IMR-90 (cell line): ENCODE results near the gene CNTNAP1. TPM values are rescaled to one million over a fixed set of nuclear protein-coding genes. Genes with fewer than 3 reads are reported as not detected.

Experiments
- ATAC-seq: fragments of 200-7000 bp; cut with Tn5 transposase; 2 replicates; pipeline ENCODE4 v1.9.1; 2020; ENCODE audit warnings: low read depth, mild to moderate bottlenecking, moderate library complexity
- BruUV-seq: library from RNA; stranded (reverse); fragments of 400-500 nt; replicated peaks from 2 replicates; lab custom pipeline; 2021; lab: Mats Ljungman, UMichigan
- CTCF ChIA-PET: fragments of 300-600 bp; formaldehyde crosslinking; extraction: SDS; loops from one replicate; lab custom pipeline; 2021; ENCODE audit warnings: antibody characterized with exemption; lab: Yijun Ruan, JAX
- POLR2A ChIA-PET: fragments of 300-600 bp; sonication (Branson Sonifier 250); formaldehyde crosslinking; loops from one replicate; lab custom pipeline; 2022; ENCODE audit warnings: antibody characterized with exemption; ENCODE audit not compliant: unreplicated experiment; lab: Charles Lee
- DNase-seq: peaks from one replicate; pipeline ENCODE4 v3.0.0; 2013
- H2AFZ ChIP-seq: replicated peaks from 2 replicates; pipeline ENCODE3; 2013; ENCODE audit warnings: low read length, mild to moderate bottlenecking; ENCODE audit not compliant: poor library complexity
- H2AK5ac ChIP-seq: 2 replicates; pipeline ENCODE4 v1.6.1; 2013; ENCODE audit warnings: low read depth, low read length, inconsistent platforms
- H2AK9ac ChIP-seq: replicated peaks from 2 replicates; pipeline ENCODE3; 2013; ENCODE audit warnings: mild to moderate bottlenecking, low read depth, low read length, moderate library complexity; ENCODE audit not compliant: poor library complexity
- H2BK120ac ChIP-seq: 2 replicates; pipeline ENCODE4 v1.6.1; 2013; ENCODE audit warnings: low read depth, low read length, inconsistent platforms
- H2BK15ac ChIP-seq: 3 replicates; pipeline ENCODE4 v1.6.1; 2013; ENCODE audit warnings: low read depth, low read length, inconsistent platforms
- H2BK20ac ChIP-seq: 2 replicates; pipeline ENCODE4 v1.6.1; 2013; ENCODE audit warnings: low read depth, mild to moderate bottlenecking, inconsistent platforms, low read length, moderate library complexity
- H2BK5ac ChIP-seq: 2 replicates; pipeline ENCODE4 v1.6.1; 2013; ENCODE audit warnings: mild to moderate bottlenecking, low read depth, low read length, inconsistent platforms; ENCODE audit not compliant: poor library complexity, severe bottlenecking
- H3K14ac ChIP-seq: replicated peaks from 2 replicates; pipeline ENCODE4 v1.6.1; 2013; ENCODE audit warnings: low read depth, low read length, inconsistent platforms
- H3K18ac ChIP-seq: 2 replicates; pipeline ENCODE4 v1.6.1; 2013; ENCODE audit warnings: low read depth, low read length, control low read depth
- H3K23ac ChIP-seq: 2 replicates; pipeline ENCODE4 v1.6.1; 2013; ENCODE audit warnings: low read depth, low read length, inconsistent platforms
- H3K27ac ChIP-seq: 2 replicates; pipeline ENCODE4 v1.5.1; 2013; ENCODE audit warnings: mild to moderate bottlenecking, control low read depth, low read length; ENCODE audit not compliant: insufficient read depth
- H3K27me3 ChIP-seq: 2 replicates; pipeline ENCODE4 v1.6.1; 2013; ENCODE audit warnings: low read length; ENCODE audit not compliant: control insufficient read depth, insufficient read depth
- H3K36me3 ChIP-seq: 2 replicates; pipeline ENCODE4 v1.6.1; 2013; ENCODE audit warnings: low read length, mixed read lengths; ENCODE audit not compliant: control insufficient read depth, insufficient read depth
- H3K4ac ChIP-seq: 2 replicates; pipeline ENCODE4 v1.6.1; 2013; ENCODE audit warnings: low read depth, low read length, inconsistent platforms
- H3K4me1 ChIP-seq: 2 replicates; pipeline ENCODE4 v1.6.1; 2013; ENCODE audit warnings: low read length, mixed read lengths; ENCODE audit not compliant: control insufficient read depth, insufficient read depth
- H3K4me2 ChIP-seq: 2 replicates; pipeline ENCODE4 v1.6.1; 2013; ENCODE audit warnings: low read depth, mild to moderate bottlenecking, control low read depth, low read length, moderate library complexity
- H3K4me3 ChIP-seq: 2 replicates; pipeline ENCODE4 v1.5.1; 2013; ENCODE audit warnings: low read depth, mild to moderate bottlenecking, control low read depth, low read length, moderate library complexity; ENCODE audit not compliant: insufficient read depth
- H3K56ac ChIP-seq: 2 replicates; pipeline ENCODE4 v1.6.1; 2013; ENCODE audit warnings: low read length, inconsistent platforms; ENCODE audit not compliant: insufficient read depth; ENCODE audit errors: extremely low read depth
- H3K79me1 ChIP-seq, 2 experiments: 2 replicates each; pipeline ENCODE4 v1.6.1; 2013; ENCODE audit warnings: low read length in 2 of 2, inconsistent platforms in 1 of 2, low read depth in 1 of 2
- H3K9ac ChIP-seq: 2 replicates; pipeline ENCODE4 v1.6.1; 2013; ENCODE audit warnings: low read depth, low read length, control low read depth
- H3K9me1 ChIP-seq: 2 replicates; pipeline ENCODE4 v1.6.1; 2013; ENCODE audit warnings: low read length, inconsistent platforms; ENCODE audit not compliant: insufficient read depth
- H3K9me3 ChIP-seq: 2 replicates; pipeline ENCODE4 v1.6.1; 2013; ENCODE audit warnings: low read length; ENCODE audit not compliant: control insufficient read depth, insufficient read depth
- H4K20me1 ChIP-seq: 2 replicates; pipeline ENCODE4 v1.6.1; 2013; ENCODE audit warnings: low read length, inconsistent platforms; ENCODE audit not compliant: insufficient read depth
- H4K5ac ChIP-seq: 2 replicates; pipeline ENCODE4 v1.6.1; 2013; ENCODE audit warnings: mild to moderate bottlenecking, low read depth, low read length, control low read depth
- H4K8ac ChIP-seq, 2 experiments: 2 replicates each; pipeline ENCODE4 v1.6.1; 2013; ENCODE audit warnings: low read depth in 2 of 2, low read length in 2 of 2, control low read depth in 1 of 2, inconsistent platforms in 1 of 2
- H4K91ac ChIP-seq: 2 replicates; pipeline ENCODE4 v1.6.1; 2013; ENCODE audit warnings: low read depth, low read length, inconsistent platforms; ENCODE audit not compliant: insufficient read depth
- CEBPB ChIP-seq: IDR thresholded peaks from 2 replicates; pipeline ENCODE4 v1.6.1; 2012; ENCODE audit warnings: low read depth, low read length, improper control_type of control experiment
- CHD1 ChIP-seq: IDR thresholded peaks from 2 replicates; pipeline ENCODE4 v1.6.1; 2012; ENCODE audit warnings: low read depth, low read length, improper control_type of control experiment
- MAZ ChIP-seq: IDR thresholded peaks from 2 replicates; pipeline ENCODE4 v1.6.1; 2012; ENCODE audit warnings: low read depth, mild to moderate bottlenecking, low read length, improper control_type of control experiment, moderate library complexity, borderline replicate concordance
- NFE2L2 ChIP-seq: fragments of 150-350 bp; IDR thresholded peaks from 2 replicates; pipeline ENCODE4 v1.6.1; 2016; ENCODE audit warnings: low read depth, mild to moderate bottlenecking, low read length
- RFX5 ChIP-seq: IDR thresholded peaks from 2 replicates; pipeline ENCODE4 v1.8.0; 2012; ENCODE audit warnings: low read depth, mild to moderate bottlenecking, low read length, moderate library complexity
- USF2 ChIP-seq: fragments of 150-350 bp; IDR thresholded peaks from 2 replicates; pipeline ENCODE4 v1.6.1; 2017; ENCODE audit warnings: mild to moderate bottlenecking, antibody characterized with exemption, low read length, low read depth
- WGBS, 2 experiments: methylation state at CpG; one replicate each; pipeline versions ENCODE4 v1.1.5 to v1.1.7; 2013; ENCODE audit warnings: missing lambda C conversion rate in 2 of 2; ENCODE audit not compliant: insufficient read length in 1 of 2; ENCODE audit errors: extremely low coverage in 2 of 2; 5-methylcytosine and 5-hydroxymethylcytosine counted together
- dilution Hi-C: fragments of 300-500 bp; cut with HindIII; formaldehyde crosslinking; loops from one replicate; pipeline ENCODE4 v1.14.3; 2018; ENCODE audit warnings: low sequenced_read_pairs; ENCODE audit not compliant: unreplicated experiment
- in situ Hi-C: fragments of 300-500 bp; cut with MboI; formaldehyde crosslinking; loops from 3 replicates; pipeline ENCODE4 v1.14.3; 2019; ENCODE audit warnings: low sequenced_read_pairs, inconsistent platforms, mixed read lengths
- intact Hi-C: fragments of 100-400 bp; cut with micrococcal nuclease; formaldehyde crosslinking; loops from 2 replicates; pipeline ENCODE4 v1.10.0; 2022
- polyA plus RNA-seq, 3 experiments: library from polyadenylated mRNA; depleted of rRNA; stranded (reverse); fragments of >200 nt; gene quantifications; 2 replicates each; pipeline ENCODE4 v1.2.3, GENCODE V29; 2012; ENCODE audit warnings: low replicate concordance in 1 of 3
- total RNA-seq: library from RNA; depleted of rRNA; stranded (reverse); fragments of >200 nt; gene quantifications from 2 replicates; pipeline ENCODE4 v1.2.3, GENCODE V29; 2012

The CNTNAP1 gene
- total and polyA plus RNA-seq, 2 of the 4 experiments (the other 2 are of a cell fraction) = 12.2 to 72.2 TPM

- dilution Hi-C loops (no loop called here), in situ Hi-C loops (no loop called here), intact Hi-C loops (no loop called here)
- no peaks in the 10 kb centered on the region for H3K9me3 ChIP-seq
- no peaks in the 10 kb centered on the region for H3K79me1 ChIP-seq
- no peak for DNase-seq
- POLR2A ChIA-PET = no interaction called here
- H2BK5ac ChIP-seq = no peak overlapping the region
- no peak overlapping the region for H3K14ac ChIP-seq
- TF ChIP-seq NFE2L2 = no peak
- no peak for TF ChIP-seq RFX5
- no peak for TF ChIP-seq MAZ
- no peak for TF ChIP-seq CHD1
- no peak for TF ChIP-seq USF2
- no peak for TF ChIP-seq CEBPB
- H3K27me3 ChIP-seq = no peaks in the 10 kb centered on the region
- BruUV-seq = no TSS peak
- no peak overlapping the region for H3K4me3 ChIP-seq
- H3K27ac ChIP-seq = no peak overlapping the region
- no peak for ATAC-seq
- no peak overlapping the region for H3K18ac ChIP-seq
- no peak overlapping the region for H2BK120ac ChIP-seq
- H3K4ac ChIP-seq = no peak overlapping the region
- no peak overlapping the region for H3K4me2 ChIP-seq
- no peak overlapping the region for H2BK20ac ChIP-seq
- peaks cover 3% of the 10 kb centered on the region; the same call in 1 of the 2 replicates for H3K4me1 ChIP-seq
- no peak overlapping the region for H3K23ac ChIP-seq
- CTCF ChIA-PET = no interaction called here
- H3K9ac ChIP-seq = no peak overlapping the region
- no peaks in the 10 kb centered on the region; the same call in 1 of the 2 replicates for H4K20me1 ChIP-seq
- H4K8ac ChIP-seq = no peak overlapping the region
- no peak overlapping the region for H3K56ac ChIP-seq
- peaks cover 53% of the 10 kb centered on the region for H3K36me3 ChIP-seq
- no peak overlapping the region for H4K5ac ChIP-seq
- H4K91ac ChIP-seq = no peak overlapping the region
- 80% methylated on average over 1 of the region's 10 CpGs; no CpG with 5 or more reads in 1 of the 2 experiments for WGBS, 2 experiments
- H2AFZ ChIP-seq = no peak overlapping the region
- H2AK5ac ChIP-seq = no peak overlapping the region
- H3K9me1 ChIP-seq = peaks cover 5% of the 10 kb centered on the region; the same call in 1 of the 2 replicates
- H2BK15ac ChIP-seq = no peak overlapping the region
- no peak overlapping the region for H2AK9ac ChIP-seq
Measured at GRCh38 chr17:42700586-42701289, 18.4 kb downstream of the CNTNAP1 start.
